GM18511 (cell line): Measurements from ENCODE around the gene VSIR.

ENCODE experiments used
- ATAC-seq: cut with Tn5 transposase; IDR thresholded peaks from one replicate; pipeline ENCODE4 v1.9.1; 2021; ENCODE audit warnings: mild to moderate bottlenecking, moderate library complexity; ENCODE audit not compliant: unreplicated experiment

The VSIR gene

DNA sequence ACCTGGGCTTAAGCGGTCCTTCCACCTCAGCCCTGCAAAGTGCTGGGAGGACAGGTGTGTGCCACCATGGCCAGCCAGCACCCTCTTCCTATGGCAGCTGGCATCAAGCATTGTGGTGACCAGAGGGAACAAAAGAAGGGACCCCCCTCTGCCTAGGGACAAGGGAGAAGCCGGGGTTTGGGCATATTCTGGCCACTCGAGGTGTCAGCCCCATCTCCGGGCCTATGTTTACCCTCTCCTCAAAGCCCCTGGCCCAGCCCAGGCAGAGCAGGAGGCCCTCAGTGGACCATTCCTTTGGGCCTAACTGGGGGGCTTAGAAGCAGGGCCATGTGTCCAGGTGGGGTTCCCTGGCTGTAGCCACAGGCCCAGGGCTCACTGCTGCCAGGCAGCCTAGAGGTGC, 23.9 kb downstream of the VSIR start:
- ATAC-seq = no peak

DNA sequence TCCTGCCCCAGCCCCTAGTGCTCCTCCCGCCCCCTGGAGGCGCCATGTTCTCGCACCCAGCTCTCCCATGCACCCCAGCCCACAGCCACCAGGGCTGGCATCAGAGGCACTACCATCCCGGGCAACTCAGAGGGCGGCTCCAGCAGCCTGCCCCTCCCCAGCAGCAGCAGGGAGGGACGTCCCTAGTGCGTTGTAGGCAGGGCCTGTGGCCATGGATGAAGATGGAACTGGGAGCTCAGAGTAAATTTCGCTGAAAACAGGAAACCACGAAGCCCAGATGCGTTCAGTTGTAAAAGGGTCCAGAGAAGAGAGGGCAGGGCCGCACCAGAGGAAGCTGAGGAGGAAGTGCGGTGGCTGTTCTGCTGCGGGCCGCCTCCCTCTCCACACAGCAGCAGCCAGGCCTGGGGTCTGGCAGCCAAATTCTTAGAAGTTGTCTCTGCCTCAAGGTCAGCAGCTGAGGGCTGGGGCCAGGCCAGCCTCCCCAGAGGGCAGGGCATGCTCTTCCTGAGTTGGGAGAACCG, 24.6 kb downstream of the VSIR start:
- peak; percentile 64 for ATAC-seq

DNA sequence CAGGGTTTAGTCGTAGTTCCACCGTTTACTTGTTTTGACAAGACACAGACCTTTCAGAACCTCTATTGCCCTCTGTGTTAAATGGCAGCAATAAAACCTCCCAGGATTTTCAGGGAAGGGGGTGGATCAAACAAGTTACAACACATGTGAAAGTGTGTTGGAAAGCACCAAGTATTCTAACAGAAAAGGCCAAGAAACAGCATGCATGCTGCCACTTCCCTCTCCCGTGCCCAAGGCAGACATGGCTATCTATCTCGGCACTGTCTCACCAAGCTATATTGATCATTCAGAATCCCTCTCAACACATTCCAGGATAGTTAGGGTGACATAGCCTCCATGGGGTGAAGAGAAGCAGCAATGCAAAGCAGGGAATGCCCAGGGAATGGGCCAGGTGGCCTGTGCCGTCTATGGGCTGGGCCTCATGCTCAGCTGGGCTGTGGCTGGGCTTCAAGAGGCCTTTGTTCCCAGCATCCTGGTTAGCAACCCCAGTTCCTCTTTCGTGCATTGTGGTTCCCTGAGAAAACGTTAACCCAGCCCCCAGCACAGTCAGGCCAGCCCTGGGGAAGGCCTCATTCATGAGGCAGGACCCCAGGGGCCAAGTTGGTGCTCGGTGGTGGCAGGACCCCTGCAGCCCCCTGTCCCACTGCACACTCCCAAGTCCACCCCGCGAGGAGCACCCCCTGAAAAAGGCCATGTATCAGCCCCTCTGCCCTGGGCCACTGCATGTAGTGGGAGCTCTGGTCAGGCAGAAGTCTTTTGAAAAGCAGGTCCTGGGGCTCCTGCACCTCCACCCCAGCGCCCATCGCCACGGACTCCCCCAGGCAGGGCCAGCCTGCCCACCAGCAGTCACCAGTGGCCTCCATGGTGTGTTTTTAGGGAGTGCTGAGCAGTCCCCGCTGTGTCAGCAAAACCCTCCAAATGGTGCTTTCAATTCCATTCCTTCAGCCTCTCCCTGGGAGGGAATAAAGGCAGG, 25.5 kb downstream of the VSIR start:
- ATAC-seq = peak; percentile 50

DNA sequence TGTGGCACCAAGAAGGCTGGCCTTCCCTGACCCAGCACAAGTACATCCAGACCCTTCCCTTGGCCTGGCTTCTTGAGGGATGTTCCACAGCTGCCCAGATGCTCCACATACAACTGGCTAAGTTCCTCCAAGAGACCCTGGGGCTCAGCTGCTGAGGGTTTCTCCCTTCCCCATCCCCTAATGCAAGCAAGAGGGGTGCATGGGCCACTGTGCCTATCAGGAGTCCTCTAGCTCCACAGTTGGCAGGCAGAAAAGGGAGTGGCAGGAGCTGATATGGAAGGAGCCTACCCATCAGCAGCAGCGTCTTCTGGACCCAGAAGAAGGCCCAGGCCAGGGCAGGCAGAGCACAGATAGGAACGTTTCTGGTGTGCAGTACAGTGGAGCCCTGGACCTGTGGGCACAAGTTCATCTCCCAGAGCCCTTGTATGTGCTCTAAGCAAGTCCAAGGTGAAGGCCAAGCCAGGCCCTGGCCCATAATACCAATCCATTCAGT, 26.2 kb downstream of the VSIR start:
- no peak for ATAC-seq

DNA sequence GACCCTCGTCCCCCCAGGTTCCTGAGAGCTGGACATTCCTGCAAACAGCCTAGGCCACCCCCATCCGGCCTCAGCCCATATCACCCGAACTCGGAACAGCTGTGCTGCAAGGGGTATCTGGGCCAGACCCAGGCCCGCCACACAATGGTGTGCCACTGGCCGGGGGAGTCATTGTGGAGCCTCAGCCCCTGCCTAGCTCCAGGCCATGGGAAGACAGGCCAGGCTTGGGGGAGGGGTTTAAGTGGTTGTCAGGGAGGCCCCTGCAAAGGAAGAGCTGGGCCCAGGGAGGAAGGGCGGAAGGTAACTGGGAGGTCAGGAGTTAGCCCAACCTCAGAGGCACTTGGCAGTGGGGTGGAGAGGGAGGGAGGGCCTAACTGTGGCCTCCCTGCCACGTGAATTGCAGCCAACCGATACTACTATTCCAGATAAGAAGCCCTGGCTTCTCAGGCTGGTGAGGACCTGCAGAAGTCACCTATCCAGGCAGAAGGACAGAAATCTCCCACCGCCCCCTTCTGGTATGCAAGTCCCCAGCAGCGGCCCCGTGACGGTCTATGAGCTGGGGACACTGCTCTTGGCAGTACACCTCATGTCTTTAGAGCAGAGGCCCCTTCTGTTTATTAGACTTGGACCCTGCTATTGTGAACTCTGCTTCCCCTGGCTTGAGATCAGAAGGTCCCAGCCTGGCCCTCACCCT, 26.8 kb downstream of the VSIR start:
- no peak for ATAC-seq

DNA sequence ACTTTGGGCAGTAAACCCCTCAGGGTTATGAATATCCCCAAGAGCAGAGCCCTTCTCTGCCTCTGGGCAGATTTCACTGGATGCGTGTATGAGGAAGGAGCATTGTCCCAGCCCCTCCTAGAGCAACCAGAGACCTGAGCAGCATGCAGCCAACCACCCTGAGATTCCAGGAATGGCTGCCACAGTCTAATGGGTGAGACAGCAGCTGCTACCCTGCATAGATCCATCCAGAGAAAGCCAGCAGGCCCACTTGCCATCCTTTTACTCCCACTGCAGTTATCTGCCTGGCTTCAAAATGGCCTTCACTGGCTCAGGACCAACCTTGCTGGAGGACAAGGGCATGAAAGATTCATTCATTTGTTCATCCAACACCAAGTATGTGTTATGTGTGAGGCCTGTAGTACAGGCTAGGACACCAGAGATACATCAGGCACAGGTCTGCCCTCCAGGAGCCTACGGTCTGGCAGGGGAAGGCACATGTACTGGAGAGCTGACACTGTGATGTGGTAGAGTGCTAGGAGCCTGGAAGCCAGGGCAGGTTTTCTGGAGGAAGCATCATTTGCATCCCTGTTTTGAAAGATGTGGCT, 27.6 kb downstream of the VSIR start:
- ATAC-seq = no peak

DNA sequence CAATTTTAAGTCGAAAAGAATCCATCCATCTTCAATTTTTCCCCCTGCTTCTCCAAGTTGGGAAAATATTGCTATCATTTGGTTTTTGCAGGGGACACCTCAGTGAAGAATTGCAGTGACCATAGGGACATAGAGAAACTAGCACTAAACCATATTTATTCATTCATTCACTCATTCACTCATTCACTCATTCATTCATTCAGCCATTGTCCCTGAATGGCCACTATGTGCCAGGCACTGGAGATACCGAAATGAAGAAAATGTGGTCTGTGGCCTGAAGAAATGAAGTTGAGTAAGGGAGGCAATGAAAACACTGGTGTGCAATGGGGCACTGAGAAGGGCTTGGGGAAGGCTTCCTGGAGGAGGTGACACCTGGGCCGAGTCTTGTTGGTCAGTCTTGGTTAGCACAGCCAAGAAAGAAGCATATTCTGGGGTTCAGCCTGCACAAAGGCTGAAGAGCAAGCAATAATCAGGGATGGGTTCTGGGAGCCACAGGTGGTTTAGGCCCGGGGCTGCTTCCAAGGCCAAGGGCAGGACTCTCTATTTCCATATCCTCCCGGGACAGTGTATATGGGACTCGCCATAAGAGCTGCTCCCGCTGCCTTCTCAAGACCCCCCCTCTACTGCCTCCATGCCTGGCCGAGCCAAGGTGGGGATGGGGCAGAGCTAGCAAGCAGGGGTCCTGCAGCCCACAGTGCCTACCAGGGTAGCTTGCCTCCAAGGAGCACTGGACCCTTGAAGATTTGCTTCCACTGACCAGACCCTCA, 28.2 kb downstream of the VSIR start:
- no peak for ATAC-seq

DNA sequence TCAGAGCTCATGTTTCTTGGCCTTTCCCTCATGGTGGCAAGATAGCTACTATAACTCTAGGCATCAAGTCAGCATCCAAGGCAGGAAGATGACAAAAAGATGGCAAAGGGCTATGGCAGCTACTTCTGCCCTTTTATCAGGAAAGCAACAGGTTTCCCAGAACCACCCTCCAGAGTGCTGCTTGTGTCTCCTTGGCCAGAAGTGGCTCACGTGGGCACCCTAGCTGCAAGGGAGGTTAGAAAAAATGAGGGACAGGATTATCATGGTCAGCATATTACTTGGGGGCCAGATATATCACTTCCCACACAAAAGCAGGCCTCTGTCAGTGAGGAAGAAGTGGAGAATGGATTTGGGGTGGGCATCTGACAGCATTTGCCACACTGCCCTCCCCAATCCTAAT, 29.5 kb downstream of the VSIR start:
- ATAC-seq = no peak

DNA sequence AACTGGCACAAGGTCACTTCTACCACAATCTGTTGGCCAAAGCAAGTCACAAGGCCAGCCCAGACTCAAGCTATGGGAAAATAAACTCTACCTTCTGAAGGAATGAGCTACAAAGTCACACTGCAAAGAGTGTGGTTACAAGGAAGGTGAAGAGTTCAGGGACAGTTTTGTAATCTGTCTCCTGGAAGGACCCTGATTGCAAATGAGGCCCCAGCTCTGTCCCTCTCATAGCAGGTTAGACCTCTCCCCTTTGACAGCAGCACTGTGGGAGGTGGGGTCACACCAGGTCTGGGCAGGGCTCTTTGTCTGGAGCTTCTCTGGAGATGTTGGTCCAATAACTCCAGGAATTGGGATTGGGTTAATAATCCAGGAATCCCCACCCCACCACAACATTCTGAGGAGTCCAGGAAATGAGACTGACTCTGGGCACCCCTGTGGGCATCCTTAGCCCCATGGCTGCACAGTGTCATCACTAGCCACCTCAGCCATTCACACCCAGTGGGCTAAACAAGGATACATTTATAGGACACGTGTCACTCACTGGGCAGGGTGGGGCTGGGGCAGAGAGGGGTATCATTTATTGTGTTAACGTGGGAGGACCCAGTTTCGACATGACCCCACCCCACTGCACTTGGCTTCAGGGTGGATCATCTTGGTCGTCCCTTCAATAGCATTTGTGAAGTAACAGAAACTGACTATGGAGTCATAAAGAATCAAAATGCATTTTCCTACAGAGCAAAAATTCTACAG, 30.1 kb downstream of the VSIR start:
- no peak for ATAC-seq

DNA sequence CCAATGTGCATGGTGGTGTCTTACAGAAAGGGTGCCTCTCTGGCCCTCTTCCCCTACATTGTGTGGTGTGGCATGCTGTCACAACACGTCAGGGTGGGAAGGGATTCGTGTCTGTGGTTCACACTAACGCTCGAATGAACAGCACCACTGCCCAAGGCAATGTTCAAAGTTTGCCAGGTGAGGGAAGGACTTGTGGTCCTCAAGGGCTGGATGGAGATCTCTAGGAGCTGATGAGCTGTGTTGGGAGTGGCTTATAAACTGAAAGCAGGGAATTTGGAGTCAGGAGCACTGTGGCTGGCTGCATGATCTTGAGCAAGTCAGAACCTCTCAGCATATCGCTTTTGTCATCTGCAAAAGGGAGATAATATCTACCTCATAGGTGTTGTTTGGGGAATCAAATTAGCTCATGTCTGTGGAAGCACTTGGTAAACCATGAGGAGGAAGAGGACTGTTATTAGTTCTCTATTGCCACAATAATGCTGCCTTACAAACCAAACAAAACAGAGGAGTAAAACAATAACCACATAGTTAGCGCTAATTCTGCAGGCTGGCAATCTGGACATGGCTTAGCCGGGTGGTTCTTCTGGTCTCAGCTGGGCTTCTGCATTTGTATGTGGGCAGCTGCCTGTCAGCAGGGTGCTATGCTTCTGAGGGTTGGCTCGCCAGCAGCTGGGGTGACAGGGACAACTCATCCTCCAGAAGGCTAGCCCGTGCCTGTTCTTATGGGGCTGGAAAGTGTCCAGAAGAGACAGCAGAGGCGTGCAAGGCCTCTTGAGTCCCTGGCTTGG, 30.8 kb downstream of the VSIR start:
- ATAC-seq = no peak

DNA sequence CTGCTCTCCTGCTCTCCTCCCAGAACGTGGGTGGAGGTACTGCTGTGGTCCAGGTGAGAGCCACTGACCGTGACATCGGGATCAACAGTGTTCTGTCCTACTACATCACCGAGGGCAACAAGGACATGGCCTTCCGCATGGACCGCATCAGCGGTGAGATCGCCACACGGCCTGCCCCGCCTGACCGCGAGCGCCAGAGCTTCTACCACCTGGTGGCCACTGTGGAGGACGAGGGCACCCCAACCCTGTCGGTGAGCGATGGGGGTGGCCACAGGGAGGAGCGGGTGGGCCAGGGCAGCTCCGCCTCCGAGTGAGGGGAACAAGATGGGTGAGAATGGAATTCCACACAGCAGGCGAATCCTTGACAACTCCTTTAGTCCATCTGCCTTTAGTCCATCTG, 31.6 kb downstream of the VSIR start:
- ATAC-seq = no peak

DNA sequence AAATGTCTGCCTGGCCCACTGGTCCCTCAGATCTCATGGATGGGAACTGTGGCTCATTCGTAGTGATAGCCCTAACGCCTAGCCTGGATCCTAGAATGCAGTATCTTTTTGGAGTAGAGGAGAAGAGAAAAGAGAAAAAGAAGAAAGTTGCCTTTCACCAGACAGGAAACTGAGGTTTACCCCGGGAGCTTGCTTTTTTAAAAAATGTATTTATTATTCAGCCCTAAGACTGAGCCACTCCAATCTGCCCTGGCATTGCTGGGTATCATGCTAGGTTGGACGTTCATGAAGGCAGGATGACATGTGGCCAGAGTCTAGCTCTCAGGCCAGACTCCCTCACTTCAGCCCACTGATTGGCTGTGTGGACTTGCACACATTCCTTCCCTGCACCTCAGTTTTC, 32.3 kb downstream of the VSIR start:
- ATAC-seq = no peak

DNA sequence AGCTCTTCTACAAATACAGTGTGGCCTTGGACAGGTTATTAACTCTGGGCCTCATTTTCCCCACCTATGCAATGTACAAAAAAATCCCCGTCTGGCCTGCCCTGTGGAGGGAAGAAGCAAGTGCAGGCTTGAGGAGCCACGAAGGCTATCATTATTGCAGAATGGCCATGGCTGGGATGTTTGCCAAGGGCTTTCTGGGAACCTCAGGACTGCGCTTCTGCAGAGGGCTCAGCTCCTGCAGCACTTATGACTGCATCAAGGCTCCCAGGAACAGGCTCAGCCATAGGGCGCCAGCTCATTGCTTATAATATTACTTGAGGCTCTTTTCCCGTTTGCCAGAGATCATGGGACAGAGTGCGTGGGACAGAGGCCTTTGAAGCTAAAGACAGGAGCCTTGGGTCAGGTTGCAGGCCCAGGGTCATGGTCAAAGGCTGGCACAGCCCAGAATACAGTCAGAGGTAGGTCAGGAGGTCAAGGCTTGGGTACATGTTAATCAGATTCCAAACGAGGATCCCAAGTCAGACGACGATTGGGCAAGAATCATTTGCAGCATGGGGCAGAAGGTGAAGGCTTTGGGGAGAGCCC, 33.2 kb downstream of the VSIR start:
- ATAC-seq = no peak

DNA sequence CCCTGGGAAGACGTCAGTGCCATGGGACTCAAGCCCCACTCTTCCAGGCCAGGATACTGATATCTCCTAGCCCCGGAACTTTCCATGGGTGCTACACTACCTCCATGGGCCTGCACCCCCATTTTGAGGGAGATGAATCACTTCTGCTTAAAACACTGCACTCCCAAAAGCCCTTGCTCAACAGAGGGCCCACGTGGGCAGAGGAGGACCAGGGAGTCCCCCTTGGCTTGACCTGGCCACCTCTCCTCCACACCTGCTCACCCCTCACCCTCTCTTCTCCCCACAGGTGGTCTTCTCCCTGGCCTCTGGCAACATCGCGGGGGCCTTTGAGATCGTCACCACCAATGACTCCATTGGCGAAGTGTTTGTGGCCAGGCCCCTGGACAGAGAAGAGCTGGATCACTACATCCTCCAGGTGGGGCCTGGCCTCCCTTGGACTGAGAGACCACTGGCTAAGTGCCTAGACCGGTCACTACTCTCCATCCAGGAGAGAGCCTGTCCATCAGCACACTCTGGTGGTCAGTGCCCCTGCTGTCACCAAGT, 33.9 kb downstream of the VSIR start:
- no peak for ATAC-seq

DNA sequence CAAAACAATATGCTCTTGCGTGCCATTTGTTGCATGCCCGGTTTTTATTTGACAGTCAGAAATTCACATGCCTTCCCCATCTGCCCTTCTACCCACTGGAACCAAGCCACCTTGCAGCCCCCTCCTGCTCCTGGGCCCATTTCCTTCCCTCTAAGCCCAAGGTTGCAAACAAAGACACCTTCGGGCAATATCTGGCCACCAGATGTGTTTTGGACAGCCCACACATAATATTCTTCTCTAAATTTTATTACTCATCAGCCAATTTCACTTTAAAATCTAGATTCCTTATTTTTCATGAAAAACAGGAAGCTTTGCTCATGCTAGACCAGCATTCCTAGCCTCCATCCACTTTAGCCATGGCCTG, 35.5 kb downstream of the VSIR start:
- ATAC-seq = no peak

DNA sequence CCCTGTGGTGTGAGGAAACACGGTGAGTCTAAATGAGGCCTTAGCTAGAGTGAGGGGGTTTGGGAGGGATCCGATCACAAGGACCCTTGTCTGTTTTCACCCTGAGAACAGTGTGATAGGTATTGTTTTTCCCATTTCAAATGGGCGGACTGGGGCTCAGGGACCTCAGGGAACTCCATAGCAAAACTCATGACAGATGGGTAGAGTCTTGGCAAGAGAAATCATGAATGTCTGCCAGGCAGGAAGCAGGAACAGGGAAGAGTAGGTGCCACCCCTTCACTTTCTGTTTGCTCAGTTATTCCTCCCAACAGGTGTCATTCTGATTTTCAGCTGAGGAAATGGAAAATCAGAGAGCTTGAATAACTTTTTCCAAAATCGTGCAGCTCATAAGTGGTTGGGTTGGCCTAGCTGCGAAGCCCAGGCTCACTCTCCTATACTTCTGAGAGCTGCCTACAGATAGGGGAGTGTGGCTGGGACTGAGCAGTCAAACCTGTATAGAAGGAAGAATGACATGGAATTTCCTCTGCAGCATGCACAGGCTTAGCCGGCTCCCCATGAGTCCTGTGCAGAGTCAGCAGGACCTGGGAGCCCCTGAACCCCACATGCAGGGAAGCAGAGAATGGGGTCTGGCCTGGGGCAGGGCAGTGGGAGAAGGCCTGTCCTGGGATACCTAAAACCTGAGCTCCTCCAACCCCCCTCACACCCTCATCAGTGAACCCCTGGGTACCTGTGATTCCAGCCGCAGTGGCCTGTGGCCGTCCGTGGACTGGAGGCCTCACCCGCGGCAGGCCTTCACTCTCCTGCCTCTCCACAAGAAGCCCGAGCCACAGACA, 36.1 kb downstream of the VSIR start:
- ATAC-seq = no peak

DNA sequence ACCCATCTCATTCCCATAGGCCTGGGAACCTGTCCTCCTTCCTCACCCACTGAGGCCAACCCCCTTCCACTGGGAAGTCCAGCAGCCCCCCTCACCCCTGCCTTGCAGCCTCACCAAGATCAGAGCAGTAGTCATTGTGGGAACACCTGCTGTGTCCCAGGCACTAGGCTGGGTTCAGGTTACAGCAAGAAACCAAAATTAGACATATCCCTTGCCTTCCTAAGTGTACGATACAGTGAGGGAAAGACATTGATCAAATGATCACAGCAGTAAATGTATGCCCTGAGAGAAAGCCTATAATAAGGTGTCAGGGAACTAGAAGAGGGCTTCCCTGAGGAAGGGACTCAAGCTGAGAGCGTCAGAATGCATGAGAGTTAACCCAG, 36.8 kb downstream of the VSIR start:
- ATAC-seq = no peak
